HepG2 (cell line): ENCODE results near the gene GPR68. TPM values are rescaled to one million over a fixed set of nuclear protein-coding genes. Genes with fewer than 3 reads are reported as not detected.

Source experiments
- ATAC-seq: fragments of 200-7000 bp; cut with Tn5 transposase; 3 replicates; pipeline ENCODE4 v1.9.1; 2020; ENCODE audit warnings: mild to moderate bottlenecking, moderate library complexity
- BruUV-seq: library from RNA; stranded (reverse); fragments of 400-500 nt; replicated peaks from 2 replicates; lab custom pipeline; 2021; lab: Mats Ljungman, UMichigan
- CTCF ChIA-PET: fragments of 300-600 bp; formaldehyde crosslinking; extraction: SDS; loops from one replicate; lab custom pipeline; 2021; ENCODE audit warnings: low total read pairs, inconsistent platforms, low intra/inter-chr PET ratio; lab: Yijun Ruan, JAX
- POLR2A ChIA-PET: fragments of 350-600 bp; sonication (Branson Sonifier 250); formaldehyde crosslinking; loops from one replicate; lab custom pipeline; 2020; ENCODE audit warnings: antibody characterized with exemption, inconsistent platforms; lab: Yijun Ruan, JAX
- DNase-seq: peaks from one replicate; pipeline ENCODE4 v3.0.0-alpha.2; 2015; ENCODE audit warnings: low spot score
- FAIRE-seq: peaks from 3 replicates; lab custom pipeline; 2011; peaks lifted over from hg19 to GRCh38; lab: Jason Lieb, UNC
- H2AFZ ChIP-seq: one replicate; pipeline ENCODE4 v1.6.1; 2011; ENCODE audit warnings: low read length, inconsistent platforms
- H3K27ac ChIP-seq: fragments of 300-600 bp; 3 replicates; pipeline ENCODE4 v1.8.0; 2011; ENCODE audit warnings: mixed run types, mild to moderate bottlenecking, mixed read lengths, low read length, inconsistent platforms; ENCODE audit not compliant: insufficient read depth; ENCODE audit errors: extremely low read length
- H3K27me3 ChIP-seq, 2 experiments: fragments of 200-600 bp in 1 of 2; 2 replicates in 1 of 2; 3 replicates in 1 of 2; pipeline versions ENCODE4 v1.6.0 to v1.8.0; 2011; ENCODE audit warnings: low read length in 2 of 2, mild to moderate bottlenecking in 2 of 2, moderate library complexity in 2 of 2, inconsistent platforms in 1 of 2; ENCODE audit not compliant: insufficient read depth in 2 of 2, control insufficient read depth in 1 of 2
- H3K36me3 ChIP-seq, 2 experiments: fragments of 200-600 bp in 1 of 2; replicated peaks in 1 of 2; 2 replicates in 1 of 2; 3 replicates in 1 of 2; pipeline versions ENCODE4 v1.5.1 to v1.8.0; 2011; ENCODE audit warnings: low read length in 2 of 2, inconsistent platforms in 1 of 2; ENCODE audit not compliant: insufficient read depth in 2 of 2, control insufficient read depth in 1 of 2
- H3K4me1 ChIP-seq: 2 replicates; pipeline ENCODE4 v1.5.1; 2012; ENCODE audit warnings: low read length, inconsistent platforms; ENCODE audit not compliant: insufficient read depth
- H3K4me2 ChIP-seq: 2 replicates; pipeline ENCODE4 v1.6.0; 2011; ENCODE audit warnings: low read depth, low read length, inconsistent platforms
- H3K4me3 ChIP-seq, 3 experiments: fragments of 200-600 bp in 1 of 3; sonication (generic), shearing (Covaris generic) in 1 of 3; replicated peaks in 1 of 3; 2 replicates each; pipeline ENCODE4 v1.5.1; 2011 to 2016; ENCODE audit warnings: low read length in 3 of 3, inconsistent platforms in 2 of 3, low read depth in 2 of 3, mild to moderate bottlenecking in 2 of 3, control low read depth in 1 of 3, mixed read lengths in 1 of 3; ENCODE audit not compliant: insufficient read depth in 1 of 3
- H3K79me2 ChIP-seq: one replicate; pipeline ENCODE4 v1.6.1; 2011; ENCODE audit warnings: low read length, inconsistent platforms; ENCODE audit not compliant: insufficient read depth
- H3K9ac ChIP-seq: 2 replicates; pipeline ENCODE4 v1.6.0; 2011; ENCODE audit warnings: mild to moderate bottlenecking, low read depth, low read length, inconsistent platforms; ENCODE audit not compliant: insufficient read depth
- H3K9me3 ChIP-seq: 2 replicates; pipeline ENCODE4 v1.5.1; 2012; ENCODE audit warnings: mild to moderate bottlenecking, low read length
- H4K20me1 ChIP-seq: 2 replicates; pipeline ENCODE4 v1.6.0; 2011; ENCODE audit warnings: inconsistent platforms, mild to moderate bottlenecking, low read length, moderate library complexity; ENCODE audit not compliant: insufficient read depth
- MTF2 ChIP-seq: sonication (generic); formaldehyde crosslinking; IDR thresholded peaks from 2 replicates; pipeline ENCODE4 v1.5.0; 2020; ENCODE audit warnings: missing genetic modification reagents, borderline replicate concordance
- NPAS2 ChIP-seq: sonication (generic); formaldehyde crosslinking; IDR thresholded peaks from 2 replicates; pipeline ENCODE4 v1.8.0; 2022; ENCODE audit warnings: mild to moderate bottlenecking, missing genetic modification reagents, borderline replicate concordance
- PTBP1 ChIP-seq: fragments of 200-400 bp; formaldehyde crosslinking; IDR thresholded peaks from 2 replicates; pipeline ENCODE4 v1.6.1; 2018; ENCODE audit warnings: low read length, low read depth; ENCODE audit not compliant: poor library complexity, severe bottlenecking
- XRCC5 ChIP-seq: fragments of 200-400 bp; formaldehyde crosslinking; optimal IDR thresholded peaks from 2 replicates; pipeline ENCODE3; 2017; ENCODE audit warnings: mild to moderate bottlenecking, low read length
- YEATS4 ChIP-seq: sonication (generic); formaldehyde crosslinking; IDR thresholded peaks from 2 replicates; pipeline ENCODE4 v1.4.0; 2020; ENCODE audit warnings: missing genetic modification reagents, borderline replicate concordance
- ZNF276 ChIP-seq: sonication (generic); formaldehyde crosslinking; IDR thresholded peaks from 2 replicates; pipeline ENCODE4 v1.4.0; 2020; ENCODE audit warnings: mild to moderate bottlenecking, low read depth, missing genetic modification reagents
- ZNF629 ChIP-seq: sonication (generic); formaldehyde crosslinking; conservative IDR thresholded peaks from 2 replicates; pipeline ENCODE4 v1.5.0; 2020; ENCODE audit warnings: missing genetic modification reagents
- WGBS: methylation state at CpG from one replicate; pipeline ENCODE4 v1.1.6; 2017; ENCODE audit warnings: low lambda C conversion rate; 5-methylcytosine and 5-hydroxymethylcytosine counted together
- in situ Hi-C: cut with HindIII; loops from 2 replicates; pipeline ENCODE4 v1.10.0; 2017; ENCODE audit warnings: low pct_unique_long_range_greater_than_20kb; ENCODE audit not compliant: extremely low pct_ligation_motif_present
- intact Hi-C: fragments of 100-400 bp; cut with micrococcal nuclease; formaldehyde crosslinking; loops from one replicate; pipeline ENCODE4 v1.10.0; 2022; ENCODE audit not compliant: unreplicated experiment
- polyA plus RNA-seq, 8 experiments: library from polyadenylated mRNA; depleted of rRNA in 3 of 8; stranded (reverse) in 7 of 8; unstranded in 1 of 8; fragments of >200 nt; fragmentation: Illumina TruSeq in 4 of 8; extraction: Trizol in 4 of 8; gene quantifications; 2 replicates each; pipeline versions ENCODE4 v1.2.1 to v1.2.3, GENCODE V29; 2011 to 2016; ENCODE audit warnings: low read depth in 4 of 8, missing spikeins in 1 of 8, mixed read lengths in 1 of 8; ENCODE audit not compliant: insufficient read depth in 1 of 8
- total RNA-seq, 5 experiments: library from RNA; depleted of rRNA; stranded (reverse); fragments of >200 nt; fragmentation: Illumina TruSeq; extraction: Trizol; gene quantifications; 2 replicates each; pipeline ENCODE4 v1.2.3, GENCODE V29; 2016; ENCODE audit warnings: low read depth in 1 of 5

GPR68 gene
- total and polyA plus RNA-seq, 2 of the 13 experiments (the other 11 are each of a cell fraction or from before 2014, with no cell fraction given), result not detected

- Histone ChIP-seq H3K79me2 (no peaks in the 10 kb centered on the region), H3K4me2 (no peak overlapping the region), H3K27ac (no peak overlapping the region), H3K9me3 (no peaks in the 10 kb centered on the region), H3K36me3 (peaks cover 11 to 24% of the 10 kb centered on the region in 2 experiments), H4K20me1 (no peaks in the 10 kb centered on the region), H3K9ac (no peak overlapping the region), H3K4me3 (no peak overlapping the region), H3K4me1 (no peaks in the 10 kb centered on the region), H2AFZ (no peak overlapping the region), H3K27me3 (no peaks in the 10 kb centered on the region)
- DNase-seq (no peak), ATAC-seq (no peak), FAIRE-seq (no peak)
- TF ChIP-seq ZNF629 (0 out of 2 replicates have a peak, but pooled peaks have one; percentile 23), XRCC5 (no peak), ZNF276 (CRISPR knock-in tag) (no peak), MTF2 (CRISPR knock-in tag) (no peak)
- WGBS, result 92% methylated on average over 4 of the region's 10 CpGs
- POLR2A ChIA-PET, result no interaction called here
- CTCF ChIA-PET, result no interaction called here
- intact Hi-C loops (no loop called here), in situ Hi-C loops (no loop called here)
- BruUV-seq, result no TSS peak
These were observed 29.1 kb downstream of the GPR68 start for GRCh38 chr14:91215381-91215780.

GRCh38 chr14:91214306-91214705, 30.2 kb downstream of the GPR68 start:
- H4K20me1 ChIP-seq, result no peaks in the 10 kb centered on the region
- no peak overlapping the region for H3K4me2 ChIP-seq
- intact Hi-C loops, result no loop called here
- 97% methylated on average over 6 of the region's 6 CpGs for WGBS
- no peak for FAIRE-seq
- no peaks in the 10 kb centered on the region for H3K79me2 ChIP-seq
- H3K27me3 ChIP-seq, result no peaks in the 10 kb centered on the region
- H3K9ac ChIP-seq, result no peak overlapping the region
- ATAC-seq, result no peak
- no peaks in the 10 kb centered on the region for H3K4me1 ChIP-seq
- H3K4me3 ChIP-seq, result no peak overlapping the region
- in situ Hi-C loops, result no loop called here
- CTCF ChIA-PET, result no interaction called here
- no TSS peak for BruUV-seq
- POLR2A ChIA-PET, result no interaction called here
- H3K9me3 ChIP-seq, result no peaks in the 10 kb centered on the region
- peaks cover 11 to 24% of the 10 kb centered on the region in 2 experiments for H3K36me3 ChIP-seq
- no peak for TF ChIP-seq NPAS2 (CRISPR knock-in tag)
- no peak for TF ChIP-seq PTBP1
- no peak for TF ChIP-seq YEATS4 (CRISPR knock-in tag)
- no peak overlapping the region for H2AFZ ChIP-seq
- H3K27ac ChIP-seq, result no peak overlapping the region
- DNase-seq, result no peak
